ENCODE measurements around the gene PXDN. TPM values are rescaled to one million over a fixed set of nuclear protein-coding genes. Genes with fewer than 3 reads are reported as not detected.
A peak's percentile ranks its signal among the peaks of the same experiment; 100 is the strongest.

PXDN gene
- total RNA-seq, 4 donors from 2014 or later = 26.6 to 254 (median 59.8) TPM

DNA sequence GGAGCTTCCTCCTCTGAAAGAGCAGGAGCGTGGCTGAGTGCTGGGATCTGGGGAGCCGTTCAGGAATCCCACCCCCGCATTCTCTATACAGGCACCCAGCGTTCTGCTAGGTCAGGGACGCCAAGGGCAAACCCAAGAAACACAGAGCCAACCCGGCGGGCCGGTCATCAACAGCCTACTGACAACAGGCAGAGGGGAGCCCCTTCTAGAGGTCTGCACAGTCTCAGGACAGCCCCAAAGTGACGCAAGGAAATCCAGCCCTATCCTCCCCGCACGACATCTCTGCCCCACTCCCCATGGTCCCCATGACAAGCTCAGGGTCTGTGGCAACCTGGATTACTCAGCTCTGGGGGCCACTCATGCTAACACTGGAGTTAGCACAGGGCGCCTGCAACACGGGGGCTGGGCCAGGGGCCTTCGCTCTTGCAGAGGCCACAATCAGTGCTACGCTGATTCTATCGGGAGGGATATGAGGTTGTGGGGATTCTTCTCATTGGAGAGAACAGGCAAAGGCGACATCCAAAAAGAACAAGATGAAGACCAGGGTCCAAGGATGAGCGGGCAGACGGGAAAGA lies 81.6 kb downstream of the PXDN start:
- no peak overlapping the region for H3K27ac ChIP-seq
- no peaks in the 10 kb centered on the region for H3K36me3 ChIP-seq
- DNase-seq = no peak
- H3K4me1 ChIP-seq = no peaks in the 10 kb centered on the region
- TF ChIP-seq CTCF (IDR thresholded peaks at IDR 0.05) = no peak
- TF ChIP-seq POLR2A (IDR thresholded peaks at IDR 0.05) = no peak
- H3K27me3 ChIP-seq = no peaks in the 10 kb centered on the region
- H3K9me3 ChIP-seq = no peaks in the 10 kb centered on the region
- H3K4me3 ChIP-seq = no peak overlapping the region
- intact Hi-C loops (cut with DNase I; ENCODE audit: low total_unique reads) = no loop called here

- no peak for TF ChIP-seq POLR2A (IDR thresholded peaks at IDR 0.05)
- no peak for TF ChIP-seq CTCF (IDR thresholded peaks at IDR 0.05)
- intact Hi-C loops (cut with DNase I; ENCODE audit: low total_unique reads) = no loop called here
- no peak for DNase-seq
Measured at GRCh38 chr2:1661891-1662605, 82.3 kb downstream of the PXDN start.

DNA sequence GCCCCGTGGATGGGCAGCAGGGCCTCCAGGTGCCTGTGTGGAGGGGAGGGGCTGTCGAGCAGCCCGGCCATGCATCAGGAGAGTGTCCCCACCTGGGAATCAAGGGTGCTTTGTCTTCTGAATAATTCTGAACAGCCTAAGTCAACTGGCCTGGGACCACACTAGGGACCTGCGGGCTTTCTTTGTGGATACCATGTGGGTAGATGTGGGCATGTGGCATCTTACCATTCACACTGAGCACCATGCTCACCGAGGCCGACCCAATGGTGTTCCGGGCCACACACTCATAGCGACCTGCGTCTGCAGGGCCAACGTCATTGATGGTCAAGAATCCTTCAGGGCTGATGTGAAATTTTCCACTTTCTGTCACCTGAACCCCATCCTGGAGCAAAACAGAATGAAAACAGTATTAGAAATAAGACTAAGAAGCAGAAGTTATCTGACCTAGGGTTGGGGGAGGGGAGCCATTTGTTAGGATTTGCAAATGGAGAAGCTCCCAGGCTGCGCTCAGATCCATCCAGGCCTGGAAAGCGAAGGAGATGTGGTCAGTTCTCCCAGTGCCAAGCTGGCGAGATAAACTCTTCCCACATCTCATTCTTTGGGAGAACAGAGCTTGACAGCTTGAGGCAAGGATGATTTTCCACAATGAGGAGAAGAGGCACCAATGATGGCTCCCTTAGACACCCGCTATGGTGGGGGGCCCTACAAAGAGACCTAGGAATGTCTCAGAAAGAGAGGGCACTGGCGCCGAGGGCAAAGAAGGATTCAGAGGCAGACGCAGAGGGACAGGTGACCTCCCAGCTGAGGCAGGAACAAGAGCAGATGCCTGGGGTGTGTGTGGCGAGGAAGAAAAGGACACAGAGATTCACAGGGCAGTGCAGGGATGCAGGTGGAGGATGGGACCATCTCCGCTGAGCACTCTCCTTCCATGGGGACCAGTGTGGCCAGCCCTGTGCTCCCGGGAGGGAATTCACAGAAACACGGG lies 83.4 kb downstream of the PXDN start:
- Histone ChIP-seq H3K4me1 (no peaks in the 10 kb centered on the region), H3K9me3 (no peaks in the 10 kb centered on the region), H3K27me3 (no peaks in the 10 kb centered on the region), H3K27ac (no peak overlapping the region), H3K4me3 (no peak overlapping the region), H3K36me3 (no peaks in the 10 kb centered on the region)
- intact Hi-C loops (cut with DNase I; ENCODE audit: low total_unique reads) = no loop called here
- no peak for TF ChIP-seq POLR2A (IDR thresholded peaks at IDR 0.05)
- no peak for TF ChIP-seq CTCF (IDR thresholded peaks at IDR 0.05)
- no peak for DNase-seq

More at GRCh38 chr2:1661891-1662605, 82.3 kb downstream of the PXDN start:
- Histone ChIP-seq H3K4me1 (no peaks in the 10 kb centered on the region), H3K27ac (no peak overlapping the region), H3K36me3 (no peaks in the 10 kb centered on the region), H3K9me3 (no peaks in the 10 kb centered on the region), H3K27me3 (no peaks in the 10 kb centered on the region), H3K4me3 (no peak overlapping the region)

- no peaks in the 10 kb centered on the region for H3K9me3 ChIP-seq
- H3K36me3 ChIP-seq = no peaks in the 10 kb centered on the region
- no peak overlapping the region for H3K27ac ChIP-seq
- H3K4me1 ChIP-seq = no peaks in the 10 kb centered on the region
- intact Hi-C loops (cut with DNase I; ENCODE audit: low total_unique reads) = no loop called here
- TF ChIP-seq POLR2A (IDR thresholded peaks at IDR 0.05) = no peak
- no peaks in the 10 kb centered on the region for H3K27me3 ChIP-seq
- DNase-seq = no peak
- H3K4me3 ChIP-seq = no peak overlapping the region
Measured at GRCh38 chr2:1659951-1660565, 84.3 kb downstream of the PXDN start.

GRCh38 chr2:1658394-1659151 lies 85.7 kb downstream of the PXDN start:
- no peaks in the 10 kb centered on the region for H3K36me3 ChIP-seq

More at GRCh38 chr2:1658394-1659151, 85.7 kb downstream of the PXDN start:
- H3K4me3 ChIP-seq = no peak overlapping the region
- H3K4me1 ChIP-seq = no peaks in the 10 kb centered on the region
- TF ChIP-seq CTCF (IDR thresholded peaks at IDR 0.05) (no peak), POLR2A (IDR thresholded peaks at IDR 0.05) (no peak)
- intact Hi-C loops (cut with DNase I; ENCODE audit: low total_unique reads) = no loop called here
- peak in 1 of 2 donors; percentile 12 for DNase-seq
- no peaks in the 10 kb centered on the region for H3K27me3 ChIP-seq
- H3K27ac ChIP-seq = no peak overlapping the region
- H3K9me3 ChIP-seq = no peaks in the 10 kb centered on the region
